Smooth muscle cell (in vitro differentiated cells): Measurements from ENCODE around the gene SSC4D. TPM values are rescaled to one million over a fixed set of nuclear protein-coding genes. Genes with fewer than 3 reads are reported as not detected.

Source experiments
- DNase-seq: peaks from one replicate; lab custom pipeline; 2025; ENCODE audit not compliant: unreplicated experiment; lab: John Stamatoyannopoulos, UW
- H2AFZ ChIP-seq: fragments of 200-600 bp; sonication (generic); 2 replicates; pipeline ENCODE4 v1.6.0; 2016; ENCODE audit warnings: antibody characterized with exemption, low read depth, mild to moderate bottlenecking
- H3F3A ChIP-seq: fragments of 200-600 bp; sonication (generic); 2 replicates; pipeline ENCODE4 v1.6.0; 2017; ENCODE audit warnings: antibody characterized with exemption, low read depth
- H3K27ac ChIP-seq: fragments of 200-600 bp; sonication (generic); 2 replicates; pipeline ENCODE4 v1.5.1; 2016; ENCODE audit warnings: low read depth, mild to moderate bottlenecking
- H3K27me3 ChIP-seq: fragments of 200-600 bp; sonication (generic); 2 replicates; pipeline ENCODE4 v1.6.1; 2016; ENCODE audit warnings: low read depth, mild to moderate bottlenecking
- H3K36me3 ChIP-seq: fragments of 200-600 bp; sonication (generic); 2 replicates; pipeline ENCODE4 v1.5.1; 2016; ENCODE audit warnings: low read depth
- H3K4me1 ChIP-seq: fragments of 200-600 bp; sonication (generic); 2 replicates; pipeline ENCODE4 v1.5.1; 2016; ENCODE audit warnings: low read depth
- H3K4me2 ChIP-seq: fragments of 200-600 bp; sonication (generic); 2 replicates; pipeline ENCODE4 v1.6.0; 2016; ENCODE audit warnings: mild to moderate bottlenecking
- H3K4me3 ChIP-seq: fragments of 200-600 bp; sonication (generic); 2 replicates; pipeline ENCODE4 v1.5.1; 2016; ENCODE audit warnings: mild to moderate bottlenecking
- H3K79me2 ChIP-seq: fragments of 200-600 bp; sonication (generic); 2 replicates; pipeline ENCODE4 v1.6.0; 2016; ENCODE audit warnings: low read depth, mild to moderate bottlenecking
- H3K9ac ChIP-seq: fragments of 200-600 bp; sonication (generic); 2 replicates; pipeline ENCODE4 v1.6.0; 2016; ENCODE audit warnings: low read depth
- H3K9me3 ChIP-seq: fragments of 200-600 bp; sonication (generic); replicated peaks from 2 replicates; pipeline ENCODE4 v1.5.1; 2016; ENCODE audit warnings: low read depth
- H4K20me1 ChIP-seq: fragments of 200-600 bp; sonication (generic); 2 replicates; pipeline ENCODE4 v1.6.0; 2016; ENCODE audit warnings: low read depth
- WGBS: methylation state at CpG from one replicate; pipeline ENCODE4 v1.1.7; 2016; ENCODE audit warnings: low lambda C conversion rate; 5-methylcytosine and 5-hydroxymethylcytosine counted together
- polyA plus RNA-seq: library from polyadenylated mRNA; unstranded; fragments of >200 nt; fragmentation: Nextera tagmentation; extraction: Ambion mirVana; gene quantifications from 2 replicates; pipeline ENCODE4 v1.2.1, GENCODE V29; 2016
- total RNA-seq: library from RNA; depleted of rRNA; stranded (reverse); fragments of >200 nt; gene quantifications from 2 replicates; pipeline ENCODE4 v1.2.3, GENCODE V29; 2014
- TF ChIP-seq, protein P1 (sequence below): fragments of 200-600 bp; sonication (generic); IDR thresholded peaks from 2 replicates; pipeline ENCODE4 v1.5.1; 2017; ENCODE audit warnings: borderline replicate concordance, mild to moderate bottlenecking, antibody characterized with exemption; ENCODE audit not compliant: insufficient read depth, poor library complexity, severe bottlenecking

Gene SSC4D
- total and polyA plus RNA-seq, 2 experiments from 2014 or later, result 2.2 to 2.3 TPM

DNA sequence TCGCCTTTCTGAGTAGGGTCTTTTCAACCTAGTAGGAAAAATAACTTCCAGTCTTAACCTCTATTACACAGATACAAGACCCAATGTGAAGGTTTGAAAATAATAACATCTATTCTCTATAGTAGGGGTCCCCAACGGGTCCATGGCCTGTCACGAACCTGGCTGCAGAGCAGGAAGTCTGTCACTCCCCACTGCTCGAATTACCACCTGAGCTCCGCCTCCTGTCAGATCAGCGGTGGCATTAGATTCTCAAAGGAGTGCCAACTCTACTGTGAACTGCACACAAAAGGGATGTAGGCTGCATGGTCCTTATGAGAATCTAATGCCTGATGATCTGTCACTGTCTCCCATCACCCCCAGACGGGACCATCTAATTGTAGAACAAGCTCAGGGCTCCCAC is 58.1 kb downstream of the SSC4D start:
- no peaks in the 10 kb centered on the region for H3K36me3 ChIP-seq
- peaks cover 100% of the 10 kb centered on the region for H3K79me2 ChIP-seq
- peaks cover 16% of the 10 kb centered on the region for H3F3A ChIP-seq
- no peaks in the 10 kb centered on the region for H3K27me3 ChIP-seq
- H4K20me1 ChIP-seq, result peaks cover 100% of the 10 kb centered on the region
- TF ChIP-seq, protein P1, sequence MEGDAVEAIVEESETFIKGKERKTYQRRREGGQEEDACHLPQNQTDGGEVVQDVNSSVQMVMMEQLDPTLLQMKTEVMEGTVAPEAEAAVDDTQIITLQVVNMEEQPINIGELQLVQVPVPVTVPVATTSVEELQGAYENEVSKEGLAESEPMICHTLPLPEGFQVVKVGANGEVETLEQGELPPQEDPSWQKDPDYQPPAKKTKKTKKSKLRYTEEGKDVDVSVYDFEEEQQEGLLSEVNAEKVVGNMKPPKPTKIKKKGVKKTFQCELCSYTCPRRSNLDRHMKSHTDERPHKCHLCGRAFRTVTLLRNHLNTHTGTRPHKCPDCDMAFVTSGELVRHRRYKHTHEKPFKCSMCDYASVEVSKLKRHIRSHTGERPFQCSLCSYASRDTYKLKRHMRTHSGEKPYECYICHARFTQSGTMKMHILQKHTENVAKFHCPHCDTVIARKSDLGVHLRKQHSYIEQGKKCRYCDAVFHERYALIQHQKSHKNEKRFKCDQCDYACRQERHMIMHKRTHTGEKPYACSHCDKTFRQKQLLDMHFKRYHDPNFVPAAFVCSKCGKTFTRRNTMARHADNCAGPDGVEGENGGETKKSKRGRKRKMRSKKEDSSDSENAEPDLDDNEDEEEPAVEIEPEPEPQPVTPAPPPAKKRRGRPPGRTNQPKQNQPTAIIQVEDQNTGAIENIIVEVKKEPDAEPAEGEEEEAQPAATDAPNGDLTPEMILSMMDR, result no peak
- H3K4me3 ChIP-seq, result no peak overlapping the region
- DNase-seq, result no peak
- H3K4me2 ChIP-seq, result no peak overlapping the region
- WGBS, result 91% methylated on average over 7 of the region's 7 CpGs
- no peak overlapping the region for H3K9ac ChIP-seq
- H3K27ac ChIP-seq, result peak overlapping the region; percentile 69
- H2AFZ ChIP-seq, result no peak overlapping the region
- H3K4me1 ChIP-seq, result peaks cover 9% of the 10 kb centered on the region
- no peaks in the 10 kb centered on the region for H3K9me3 ChIP-seq

DNA sequence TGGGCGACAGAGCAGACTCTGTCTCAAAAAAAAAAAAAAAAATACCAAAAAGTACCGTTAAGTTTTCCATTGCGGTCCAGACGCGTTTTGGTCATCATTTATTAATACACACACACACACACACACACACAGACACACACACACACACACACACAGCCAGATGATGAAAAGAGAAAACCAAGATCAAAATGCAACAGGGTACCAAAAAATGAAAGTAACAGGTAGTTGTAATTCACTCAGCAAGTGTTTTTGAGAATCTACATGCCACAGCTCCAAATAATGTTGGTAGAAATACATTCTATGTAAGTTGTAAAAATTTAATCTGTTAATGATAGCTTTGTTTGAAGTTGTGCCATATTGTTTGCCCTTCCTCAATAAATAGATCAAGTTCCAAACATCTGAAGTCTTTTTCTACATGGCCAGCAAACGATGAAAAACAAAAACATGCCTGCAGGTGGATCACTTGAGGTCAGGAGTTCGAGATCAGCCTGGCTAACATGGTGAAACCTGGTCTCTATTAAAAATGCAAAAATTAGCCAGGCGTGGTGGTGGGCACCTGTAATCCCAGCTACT is 60.1 kb downstream of the SSC4D start:
- Histone ChIP-seq H3K4me1 (no peaks in the 10 kb centered on the region), H3K4me3 (no peak overlapping the region), H3F3A (peaks cover 11% of the 10 kb centered on the region), H3K27me3 (no peaks in the 10 kb centered on the region), H3K36me3 (peaks cover 6% of the 10 kb centered on the region), H3K4me2 (no peak overlapping the region), H3K9me3 (no peaks in the 10 kb centered on the region), H3K9ac (no peak overlapping the region), H3K27ac (no peak overlapping the region), H4K20me1 (peaks cover 99% of the 10 kb centered on the region), H3K79me2 (peaks cover 99% of the 10 kb centered on the region), H2AFZ (no peak overlapping the region)
- DNase-seq, result no peak
- 99% methylated on average over 8 of the region's 8 CpGs for WGBS
- TF ChIP-seq, protein P1, result no peak

DNA sequence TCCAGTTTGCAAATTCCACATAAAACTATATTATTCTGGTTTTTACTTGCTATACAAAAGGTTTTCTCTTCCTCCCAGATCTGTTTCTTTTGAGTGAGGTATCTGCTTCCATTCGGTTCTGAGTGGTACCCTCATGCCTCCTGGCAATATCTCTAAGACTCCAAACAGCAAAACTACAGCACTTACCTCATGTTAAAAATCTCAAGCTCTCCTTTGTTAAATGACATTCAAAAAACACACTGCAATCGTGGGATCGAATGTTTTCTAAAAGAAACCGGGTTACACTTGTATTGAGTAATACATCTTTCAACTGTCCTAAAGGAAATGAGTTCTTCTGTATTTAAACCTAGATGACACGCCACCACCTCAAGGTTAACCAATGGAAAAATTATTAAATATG is 61.8 kb downstream of the SSC4D start:
- H3K27me3 ChIP-seq, result no peaks in the 10 kb centered on the region
- 97% methylated on average over 5 of the region's 5 CpGs for WGBS
- DNase-seq, result no peak
- H3K36me3 ChIP-seq, result peaks cover 6% of the 10 kb centered on the region
- H3K4me1 ChIP-seq, result no peaks in the 10 kb centered on the region
- peaks cover 99% of the 10 kb centered on the region for H4K20me1 ChIP-seq
- H3F3A ChIP-seq, result peaks cover 11% of the 10 kb centered on the region
- peaks cover 99% of the 10 kb centered on the region for H3K79me2 ChIP-seq
- TF ChIP-seq, protein P1, result no peak
- H3K4me2 ChIP-seq, result no peak overlapping the region
- H3K9me3 ChIP-seq, result no peaks in the 10 kb centered on the region
- no peak overlapping the region for H3K4me3 ChIP-seq
- no peak overlapping the region for H3K27ac ChIP-seq
- H2AFZ ChIP-seq, result no peak overlapping the region
- no peak overlapping the region for H3K9ac ChIP-seq

DNA sequence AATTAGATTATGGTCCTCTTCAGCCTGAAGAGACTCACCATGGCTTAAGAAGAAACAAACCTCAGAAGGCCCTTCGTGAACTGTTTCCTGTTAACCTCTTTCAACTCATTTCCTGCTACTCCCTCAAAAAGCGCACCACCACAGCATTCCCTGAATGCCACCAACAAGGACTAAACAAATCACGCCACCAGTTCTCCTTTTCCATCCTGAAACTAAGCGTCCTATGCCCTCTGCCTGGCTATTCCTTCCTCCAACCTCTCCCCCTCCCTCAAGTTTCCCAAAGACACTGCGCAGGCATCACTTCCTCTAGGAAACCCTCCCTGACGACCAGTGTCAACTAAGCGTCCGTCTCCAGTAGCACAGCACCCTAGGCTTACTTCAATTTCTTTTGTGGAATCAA is 62.7 kb downstream of the SSC4D start:
- no peak for DNase-seq
- Histone ChIP-seq H3K27me3 (no peaks in the 10 kb centered on the region), H2AFZ (no peak overlapping the region), H3K79me2 (peaks cover 99% of the 10 kb centered on the region), H3K4me2 (no peak overlapping the region), H3K27ac (no peak overlapping the region), H3K9ac (no peak overlapping the region), H3K4me1 (no peaks in the 10 kb centered on the region), H3K4me3 (no peak overlapping the region), H3F3A (peaks cover 11% of the 10 kb centered on the region), H3K9me3 (no peaks in the 10 kb centered on the region), H4K20me1 (peaks cover 99% of the 10 kb centered on the region), H3K36me3 (peaks cover 6% of the 10 kb centered on the region)
- WGBS, result 95% methylated on average over 8 of the region's 8 CpGs
- TF ChIP-seq, protein P1, result no peak
